Tibial nerve (tissue), 3 donors: Measurements from ENCODE around the gene IFIH1.

ENCODE experiments used
- POLR2A ChIP-seq, 2 donors: fragments of 450-650 bp; IDR thresholded peaks; one replicate each; pipeline ENCODE4 v1.6.1; 2017; ENCODE audit warnings: antibody characterized with exemption in 2 of 2, mild to moderate bottlenecking in 2 of 2, moderate library complexity in 2 of 2
- TF ChIP-seq, protein P1 (sequence below), 5 experiments: fragments of 200-600 bp in 3 of 5; fragments of 450-650 bp in 2 of 5; sonication (generic) in 3 of 5; IDR thresholded peaks; one replicate each; pipeline ENCODE4 v1.5.1; 2016 to 2019; ENCODE audit warnings: antibody characterized with exemption in 5 of 5, mild to moderate bottlenecking in 3 of 5, moderate library complexity in 2 of 5

DNA sequence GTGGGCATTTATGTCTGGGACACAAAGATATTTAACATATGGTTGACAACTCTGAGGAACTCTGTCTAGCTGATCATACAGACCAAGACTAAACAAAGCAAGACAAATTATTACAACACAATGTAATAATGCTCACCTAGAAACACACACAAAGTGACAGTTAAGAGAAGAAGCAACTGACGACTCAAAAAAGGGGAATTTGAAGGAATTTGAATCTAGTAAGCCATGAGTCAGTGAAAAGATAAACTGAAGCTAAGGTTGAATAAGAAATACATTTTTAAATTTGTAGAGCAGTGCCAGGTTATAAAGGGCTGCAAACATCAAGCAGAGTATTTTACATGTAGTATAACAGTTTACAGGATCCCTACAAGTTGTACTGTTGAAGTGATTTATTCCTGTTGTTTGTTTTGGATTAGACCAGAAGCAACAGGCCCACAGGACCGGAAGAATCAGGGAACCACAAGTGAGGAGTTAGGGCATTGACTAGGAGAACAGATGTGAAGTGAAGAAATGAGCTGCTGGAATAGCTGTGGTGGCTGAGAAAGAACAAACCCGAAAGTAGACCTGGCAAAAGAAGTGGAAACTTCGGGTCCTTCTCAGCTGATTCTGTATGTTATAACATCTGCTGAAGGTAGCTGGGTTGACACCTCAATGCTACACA is 35.6 kb downstream of the IFIH1 start:
- TF ChIP-seq POLR2A (IDR thresholded peaks at IDR 0.05) = no peak
- TF ChIP-seq, protein P1, sequence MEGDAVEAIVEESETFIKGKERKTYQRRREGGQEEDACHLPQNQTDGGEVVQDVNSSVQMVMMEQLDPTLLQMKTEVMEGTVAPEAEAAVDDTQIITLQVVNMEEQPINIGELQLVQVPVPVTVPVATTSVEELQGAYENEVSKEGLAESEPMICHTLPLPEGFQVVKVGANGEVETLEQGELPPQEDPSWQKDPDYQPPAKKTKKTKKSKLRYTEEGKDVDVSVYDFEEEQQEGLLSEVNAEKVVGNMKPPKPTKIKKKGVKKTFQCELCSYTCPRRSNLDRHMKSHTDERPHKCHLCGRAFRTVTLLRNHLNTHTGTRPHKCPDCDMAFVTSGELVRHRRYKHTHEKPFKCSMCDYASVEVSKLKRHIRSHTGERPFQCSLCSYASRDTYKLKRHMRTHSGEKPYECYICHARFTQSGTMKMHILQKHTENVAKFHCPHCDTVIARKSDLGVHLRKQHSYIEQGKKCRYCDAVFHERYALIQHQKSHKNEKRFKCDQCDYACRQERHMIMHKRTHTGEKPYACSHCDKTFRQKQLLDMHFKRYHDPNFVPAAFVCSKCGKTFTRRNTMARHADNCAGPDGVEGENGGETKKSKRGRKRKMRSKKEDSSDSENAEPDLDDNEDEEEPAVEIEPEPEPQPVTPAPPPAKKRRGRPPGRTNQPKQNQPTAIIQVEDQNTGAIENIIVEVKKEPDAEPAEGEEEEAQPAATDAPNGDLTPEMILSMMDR (IDR thresholded peaks at IDR 0.05) = no peak
